G401.6 (cell line): ENCODE measurements around the gene SMIM43.
"Not testable (repeated sequence)": the region's sequence is repeated elsewhere in the genome, so short reads cannot be mapped to it uniquely, and the experiment has no call there.

Source experiments
- FAIRE-seq: peaks from 2 replicates; lab custom pipeline; 2012; peaks lifted over from hg19 to GRCh38; lab: Jason Lieb, UNC

The SMIM43 gene

DNA sequence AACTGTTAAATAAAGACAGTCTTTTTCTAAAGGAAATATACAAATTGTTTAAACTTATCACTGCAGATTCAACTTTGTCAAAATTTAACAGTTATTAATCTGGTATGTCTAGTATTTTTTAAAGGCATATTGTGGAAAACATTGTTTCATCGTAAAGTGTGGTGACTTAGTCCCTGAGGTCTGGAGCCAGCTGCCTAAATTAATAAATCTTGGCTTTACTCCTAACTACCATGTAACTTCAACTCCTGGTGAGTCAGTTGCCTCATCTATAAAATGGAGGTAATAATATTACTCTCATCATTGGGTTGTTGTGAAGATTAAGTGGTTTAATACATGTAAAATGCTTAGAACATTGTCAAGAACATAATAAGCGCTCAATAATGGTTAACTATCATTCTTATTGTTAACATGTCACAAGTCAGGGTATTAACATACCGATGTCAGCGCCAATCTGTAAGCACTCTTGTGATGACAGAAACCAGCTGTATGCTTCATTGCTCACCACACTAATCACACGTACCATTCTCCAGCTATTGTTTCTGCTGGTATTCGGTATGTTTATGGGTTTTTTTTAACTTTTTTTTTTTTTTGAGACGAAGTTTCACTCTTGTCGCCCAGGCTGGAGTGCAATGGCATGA is 14.1 kb upstream of the SMIM43 start:
- no peak for FAIRE-seq

DNA sequence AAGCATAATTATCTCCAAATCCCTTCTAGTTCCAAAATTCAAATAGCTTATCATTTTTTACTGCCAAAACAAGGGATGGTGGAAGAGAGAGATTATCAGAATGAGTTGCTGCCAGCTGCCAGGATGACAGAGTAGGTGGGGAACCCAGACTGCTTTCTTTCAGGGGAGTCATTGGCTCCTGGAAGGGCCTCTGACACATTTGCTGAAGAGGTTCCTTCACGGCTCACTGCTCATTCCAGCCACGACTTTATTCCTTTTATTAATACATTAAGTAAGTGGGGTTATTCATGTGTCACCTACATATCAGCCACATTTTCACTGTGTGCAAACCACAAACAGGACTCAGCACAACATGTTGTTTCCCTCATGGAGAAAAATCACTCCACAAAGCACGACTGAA is 12.7 kb upstream of the SMIM43 start:
- no peak for FAIRE-seq

DNA sequence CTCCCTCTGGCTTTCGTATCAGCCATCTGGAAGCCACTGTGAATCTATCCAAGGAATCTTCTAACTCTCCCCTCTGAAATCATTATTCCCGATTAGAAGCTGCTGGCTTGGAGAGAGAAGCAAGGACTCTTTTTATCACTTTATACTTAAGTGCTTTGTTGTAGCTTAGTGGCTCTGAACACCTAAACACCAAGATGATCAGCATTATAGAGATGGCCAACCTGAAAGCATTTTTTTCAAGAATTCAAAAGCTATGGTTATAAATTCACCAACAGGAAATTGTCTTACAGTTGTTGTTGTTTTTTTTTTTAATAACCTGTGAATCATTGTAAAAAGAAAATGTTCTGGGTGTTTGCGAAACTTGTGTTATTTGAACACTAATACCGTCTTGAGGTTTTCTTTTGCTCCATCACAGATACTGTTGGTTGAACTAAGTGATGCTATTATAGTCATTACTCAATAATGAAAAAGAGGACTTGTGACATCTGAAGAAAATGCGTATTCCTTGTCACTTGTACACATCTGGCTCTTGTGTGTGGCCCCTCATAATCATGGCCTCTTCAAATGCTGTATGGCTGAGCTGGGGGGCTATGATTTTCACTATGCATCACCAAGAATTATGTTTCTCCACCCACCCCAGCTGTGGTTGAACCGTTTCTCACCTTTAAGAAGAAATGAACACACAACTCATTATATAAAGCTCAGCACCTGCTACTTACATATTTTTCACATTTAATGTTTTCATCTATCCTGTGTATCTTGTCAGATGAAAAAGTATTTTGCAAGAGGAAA is 11.8 kb upstream of the SMIM43 start:
- FAIRE-seq, result no peak

- no peak for FAIRE-seq
Observed at GRCh38 chr4:121773883-121774282, 8.9 kb upstream of the SMIM43 start.

DNA sequence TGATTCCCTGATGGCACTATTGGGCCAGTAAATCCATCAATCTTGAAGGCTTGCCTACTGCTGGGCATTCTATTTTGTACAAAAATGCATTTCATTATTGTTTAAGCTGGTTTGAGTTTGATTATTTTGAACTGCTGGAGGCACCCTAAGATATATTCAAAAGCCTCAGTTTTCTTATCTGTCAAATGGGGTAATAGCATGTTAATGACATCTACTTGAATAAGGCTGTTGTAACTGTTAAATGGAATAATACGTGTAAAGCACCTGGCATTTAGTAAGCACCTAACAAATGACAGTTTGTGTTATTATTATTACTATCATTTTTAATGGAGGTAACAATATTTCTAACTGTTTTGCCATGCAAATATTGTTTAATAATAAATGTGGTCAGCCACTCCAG is 6.9 kb upstream of the SMIM43 start:
- FAIRE-seq, result no peak

DNA sequence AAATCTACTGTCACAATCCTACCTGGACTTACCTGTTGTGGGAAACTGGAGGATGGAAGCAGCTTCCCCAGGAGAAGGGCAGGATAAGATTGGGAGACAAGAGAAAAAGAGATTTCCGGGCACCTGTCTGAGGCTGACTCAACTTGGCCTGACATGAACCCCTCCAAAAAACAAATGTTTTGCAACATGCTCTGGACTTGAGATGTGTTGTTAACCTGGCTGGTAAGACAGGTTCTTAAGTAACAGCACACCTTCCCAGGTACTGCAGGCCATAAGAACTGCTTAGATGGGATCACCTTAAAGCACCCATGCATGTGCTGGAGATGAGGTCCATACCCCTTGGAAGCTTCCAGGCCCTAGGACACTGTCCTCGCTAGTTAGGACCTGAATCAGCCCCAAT is 4.4 kb upstream of the SMIM43 start:
- FAIRE-seq, result no peak

DNA sequence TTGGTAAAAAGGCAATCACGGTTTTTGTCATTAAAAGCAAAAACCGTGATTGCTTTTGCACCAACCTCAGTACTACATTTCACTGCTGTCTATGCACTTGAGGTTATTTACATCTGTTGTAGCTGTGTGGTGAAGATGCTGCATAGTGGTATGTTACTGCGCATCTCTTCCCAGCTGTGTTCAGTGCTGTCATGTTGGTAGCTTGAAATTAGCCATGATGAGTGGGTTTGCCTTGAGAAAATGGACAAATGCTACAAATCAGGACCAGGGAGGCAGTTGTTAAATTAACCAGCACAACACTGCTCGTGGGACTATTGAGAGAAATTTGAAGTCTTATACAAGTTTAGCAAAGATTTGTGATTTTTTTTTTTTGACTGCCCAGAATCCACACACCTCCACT is 2.2 kb upstream of the SMIM43 start:
- no peak for FAIRE-seq

- FAIRE-seq, result no peak
Observed at GRCh38 chr4:121765971-121766538, 1.1 kb upstream of the SMIM43 start.

GRCh38 chr4:121765368-121765705 is 373 bp upstream of the SMIM43 start:
- FAIRE-seq, result no peak

- no peak for FAIRE-seq
Observed at GRCh38 chr4:121764303-121764701, 662 bp downstream of the SMIM43 start.

DNA sequence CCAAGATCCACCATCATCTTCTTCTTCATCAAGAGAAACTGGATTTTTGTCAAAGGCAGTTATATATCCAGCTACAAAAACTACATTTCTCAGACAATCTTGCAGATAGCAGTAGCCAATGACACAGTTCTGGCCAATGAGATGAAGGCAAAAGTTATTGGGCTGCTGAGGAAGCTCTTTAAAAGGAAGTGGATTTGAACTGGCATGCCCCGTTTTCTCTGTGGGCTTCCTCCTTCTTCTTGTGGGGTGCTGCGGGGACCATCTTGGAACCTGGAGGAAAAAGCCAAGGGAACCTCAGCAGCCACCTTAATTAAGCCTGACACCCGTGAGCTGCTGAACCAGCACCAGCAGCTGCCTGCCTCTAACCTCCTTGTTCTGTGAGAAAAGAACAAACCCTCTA is 4.8 kb downstream of the SMIM43 start:
- FAIRE-seq, result no peak

DNA sequence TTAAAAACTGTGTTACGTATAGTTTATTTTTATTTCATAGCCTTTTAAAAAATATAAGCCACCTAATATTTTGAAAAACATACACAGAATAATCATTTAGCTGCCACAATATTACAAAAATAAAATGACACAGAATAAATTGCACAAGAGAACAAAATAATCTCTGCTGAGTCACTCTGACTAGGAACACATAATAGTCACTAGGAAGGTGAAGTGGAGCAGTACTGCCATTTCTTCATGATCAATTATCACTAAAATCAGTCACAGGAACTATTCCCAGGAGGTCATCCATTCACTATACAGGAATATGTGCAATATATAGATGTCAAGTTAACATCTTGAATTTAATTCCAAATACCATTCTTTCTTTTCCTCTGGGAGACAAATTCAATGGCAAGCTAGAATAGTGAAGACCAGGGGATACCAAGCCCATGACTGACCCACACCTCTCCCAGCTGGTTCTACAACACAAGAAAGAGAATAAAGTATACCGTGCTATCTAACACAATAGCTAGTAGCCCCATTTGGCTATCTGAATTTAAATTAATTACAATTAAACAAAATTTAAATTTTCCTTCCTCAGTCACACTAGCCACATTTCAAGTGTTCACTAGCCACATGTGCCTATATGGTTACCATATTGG is 5.9 kb downstream of the SMIM43 start:
- peak; percentile 46 for FAIRE-seq

GRCh38 chr4:121752142-121752541 is 12.8 kb downstream of the SMIM43 start:
- FAIRE-seq, result not testable (repeated sequence)

DNA sequence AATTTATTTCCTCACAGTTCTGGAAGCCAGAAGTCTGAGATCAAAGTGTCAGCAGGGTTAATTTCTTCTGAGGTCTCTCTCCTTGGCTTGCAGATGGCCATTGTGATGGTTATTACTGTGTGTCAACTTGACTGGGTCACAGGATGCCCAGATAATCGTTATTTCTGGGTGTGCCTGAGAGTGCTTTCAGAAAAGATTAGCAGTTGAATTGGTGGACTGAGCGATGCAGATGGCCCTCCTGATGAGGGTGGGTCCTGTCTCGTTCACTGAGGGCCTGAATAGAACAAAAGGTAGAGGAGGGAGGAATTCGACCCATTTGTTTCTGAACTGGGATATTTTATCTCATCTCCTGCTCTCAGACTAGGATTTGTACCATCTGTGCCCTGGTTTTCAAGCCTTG is 15.7 kb downstream of the SMIM43 start:
- no peak for FAIRE-seq

DNA sequence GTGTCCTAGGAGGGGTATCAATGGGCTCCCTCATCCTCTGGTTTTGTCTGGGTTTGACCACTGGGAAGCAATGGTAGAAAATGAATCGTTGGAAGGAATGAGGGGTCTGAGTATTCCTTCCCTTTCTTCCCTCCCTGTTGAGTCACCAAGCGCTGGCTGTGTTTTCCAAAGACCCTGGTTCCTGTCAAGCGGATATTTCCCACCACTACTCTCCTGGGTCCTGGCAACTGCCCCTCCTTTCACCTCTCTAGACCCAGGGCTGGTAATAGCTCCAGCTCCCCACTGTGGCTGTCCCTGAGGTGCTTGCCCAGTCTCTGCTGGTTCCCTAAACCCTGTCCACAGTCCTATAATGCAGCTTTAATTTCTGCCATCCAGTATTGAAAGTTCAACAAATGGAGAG is 22.2 kb downstream of the SMIM43 start:
- FAIRE-seq, result no peak

GRCh38 chr4:121741751-121742150 is 23.2 kb downstream of the SMIM43 start:
- FAIRE-seq, result no peak

DNA sequence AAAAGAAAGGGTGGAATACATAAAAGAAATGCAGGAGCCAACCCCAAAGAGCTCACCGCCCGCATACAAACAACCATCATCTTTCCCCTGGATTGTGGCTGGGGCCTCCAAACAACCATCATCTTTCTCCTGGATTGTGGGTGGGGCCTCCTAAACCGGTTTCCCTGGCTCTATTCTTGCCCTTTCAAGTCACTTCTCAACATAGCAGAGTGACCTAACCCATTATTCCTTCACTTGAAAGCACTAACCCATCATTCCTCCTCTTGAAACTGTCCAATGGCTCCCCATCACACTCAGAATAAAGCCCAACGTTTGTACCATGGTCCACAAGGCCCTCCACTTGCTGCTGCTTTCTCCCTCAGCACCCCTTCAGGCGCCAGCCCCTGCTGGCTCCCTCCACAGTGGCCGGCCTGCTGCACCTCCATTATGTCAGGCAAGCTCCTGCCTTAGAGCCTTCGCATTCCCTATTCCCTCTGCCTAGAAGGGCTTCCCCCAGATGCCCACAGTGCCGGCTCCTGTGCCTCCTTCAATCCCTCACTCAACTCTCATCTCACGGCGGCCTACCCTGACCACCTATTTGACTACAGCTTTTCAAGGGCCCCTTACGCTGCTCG is 24.1 kb downstream of the SMIM43 start:
- no peak for FAIRE-seq

GRCh38 chr4:121739575-121739974 is 25.4 kb downstream of the SMIM43 start:
- FAIRE-seq, result no peak

DNA sequence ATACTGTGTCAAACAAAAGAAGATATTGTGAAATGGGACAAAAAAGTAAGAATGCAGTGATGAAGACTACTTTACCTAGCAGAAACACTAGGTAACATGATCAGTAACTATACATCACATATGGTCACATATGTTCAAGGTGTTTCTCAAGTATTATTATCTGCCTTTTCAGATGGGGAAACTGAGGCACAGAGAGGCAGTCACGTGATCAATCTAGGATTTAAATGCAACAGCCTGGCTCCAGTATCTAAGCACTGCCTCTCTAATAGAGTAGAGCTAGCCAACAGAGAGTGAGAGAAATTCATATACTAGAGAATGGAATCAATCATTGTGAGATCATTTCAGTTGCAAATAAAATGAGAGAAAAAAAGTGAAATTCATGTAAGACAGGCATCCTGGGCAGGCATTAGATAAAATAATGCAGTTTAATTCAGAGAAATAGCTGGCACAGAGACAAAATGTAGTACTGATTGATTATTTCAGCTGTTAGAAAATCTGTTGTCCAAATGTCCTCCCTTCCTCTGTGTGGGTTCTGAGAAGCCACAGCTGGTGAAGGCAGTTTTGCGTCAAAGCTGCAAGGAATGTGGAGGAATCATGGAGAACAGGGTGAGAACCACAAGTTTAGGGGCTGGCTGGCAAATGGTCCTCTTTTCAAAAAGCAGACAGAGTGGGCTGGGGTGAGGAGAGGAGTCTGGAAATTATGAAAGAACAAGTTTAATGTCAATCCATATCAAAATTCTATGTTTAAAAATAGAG is 26.0 kb downstream of the SMIM43 start:
- no peak for FAIRE-seq

DNA sequence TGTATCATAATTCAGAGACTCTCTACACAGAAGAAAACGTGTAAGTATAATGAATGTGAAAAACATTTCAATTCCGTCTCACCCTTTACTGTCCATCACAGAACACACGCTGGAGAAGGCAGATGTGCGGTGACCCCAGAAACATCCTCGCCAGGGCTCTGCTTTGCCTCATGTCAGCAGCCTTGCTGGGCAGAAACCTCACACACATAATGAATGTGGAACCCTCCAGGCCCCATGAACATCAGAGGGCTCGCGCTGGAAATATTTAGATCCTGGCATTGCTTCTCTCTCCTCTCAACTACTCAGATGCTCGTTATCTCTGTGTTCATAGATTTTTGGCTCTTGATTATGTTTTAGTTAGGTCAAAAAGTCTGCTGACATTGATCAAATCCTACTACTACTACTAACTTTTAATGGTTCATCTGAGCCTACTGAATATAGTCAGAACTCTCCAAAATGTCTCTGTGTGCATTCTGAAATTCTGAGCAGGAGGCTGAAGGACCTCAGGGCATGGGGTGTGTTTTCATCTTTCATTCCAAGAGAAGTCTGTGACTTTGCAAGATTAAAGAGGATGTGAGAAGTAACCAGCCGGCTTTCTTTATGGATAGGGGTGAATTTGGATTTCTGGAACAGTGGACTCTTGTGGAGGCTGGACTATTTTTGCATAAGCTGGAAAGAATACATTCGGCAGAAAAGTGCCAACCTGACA is 27.0 kb downstream of the SMIM43 start:
- FAIRE-seq, result no peak

GRCh38 chr4:121736735-121737351 is 28.1 kb downstream of the SMIM43 start:
- FAIRE-seq, result peak; percentile 82
